Activated T-cell treated with anti-CD3 and anti-CD28 coated beads, Interleukin-2, amount 50 U/mL, for 72 hours (primary cell): ENCODE results near the gene AMFR. TPM values are rescaled to one million over a fixed set of nuclear protein-coding genes. Genes with fewer than 3 reads are reported as not detected.

Experiments
- ATAC-seq, 2 donors: fragments of 150-1000 bp; cut with Tn5 transposase; replicated peaks in 1 of 2; 2 replicates each; pipeline ENCODE4 v1.10.0; 2021; ENCODE audit warnings: moderate library complexity in 2 of 2, mild to moderate bottlenecking in 1 of 2
- DNase-seq, 2 donors: peaks; one replicate each; pipeline ENCODE4 v3.0.0; 2021 to 2022; ENCODE audit warnings: mixed read lengths in 1 of 2
- H3K27ac Mint-ChIP-seq: one replicate; pipeline ENCODE4 v1.8.0; 2022; ENCODE audit warnings: mild to moderate bottlenecking, moderate library complexity, mixed read lengths
- H3K27me3 Mint-ChIP-seq: one replicate; pipeline ENCODE4 v1.8.0; 2022; ENCODE audit warnings: low read depth, mixed read lengths
- H3K36me3 Mint-ChIP-seq, 2 donors: one replicate each; pipeline ENCODE4 v1.8.0; 2022; ENCODE audit warnings: mixed read lengths in 2 of 2, mild to moderate bottlenecking in 1 of 2; ENCODE audit not compliant: insufficient read depth in 2 of 2
- H3K4me1 Mint-ChIP-seq: one replicate; pipeline ENCODE4 v1.8.0; 2022; ENCODE audit warnings: low read depth, mixed read lengths
- H3K4me3 Mint-ChIP-seq, 2 donors: one replicate each; pipeline ENCODE4 v1.8.0; 2022; ENCODE audit warnings: mild to moderate bottlenecking in 2 of 2, mixed read lengths in 2 of 2, moderate library complexity in 2 of 2
- H3K9me3 Mint-ChIP-seq, 2 donors: one replicate each; pipeline ENCODE4 v1.8.0; 2022; ENCODE audit warnings: mixed read lengths in 2 of 2
- total RNA-seq, 2 donors: library from RNA; stranded (reverse); gene quantifications; one replicate each; pipeline ENCODE4 v1.2.3, GENCODE V29; 2022

The AMFR gene
- total RNA-seq, 2 donors from 2014 or later, result 70.1 to 75.0 TPM

DNA sequence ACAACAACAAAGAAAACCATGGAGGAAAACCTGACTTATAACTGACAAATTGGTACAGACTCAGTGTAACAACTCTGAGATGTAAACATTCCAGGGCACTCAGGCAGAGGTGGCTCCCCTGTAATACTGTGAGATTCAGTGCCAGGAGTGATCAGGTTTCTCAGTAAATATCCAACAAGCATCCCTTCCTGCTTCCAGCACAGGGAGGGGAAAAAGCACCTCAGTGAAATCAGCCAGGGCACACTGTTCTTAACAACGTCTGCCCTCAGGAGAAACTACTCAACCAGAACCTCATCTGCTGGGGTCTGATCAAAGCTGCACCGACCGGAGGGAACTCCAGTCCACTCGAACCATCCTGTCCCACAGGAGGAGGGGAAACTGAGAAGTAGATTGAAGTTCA is 52.3 kb downstream of the AMFR start:
- peaks cover 2 to 14% of the 10 kb centered on the region in 2 donors for H3K36me3 Mint-ChIP-seq
- no peak for ATAC-seq

DNA sequence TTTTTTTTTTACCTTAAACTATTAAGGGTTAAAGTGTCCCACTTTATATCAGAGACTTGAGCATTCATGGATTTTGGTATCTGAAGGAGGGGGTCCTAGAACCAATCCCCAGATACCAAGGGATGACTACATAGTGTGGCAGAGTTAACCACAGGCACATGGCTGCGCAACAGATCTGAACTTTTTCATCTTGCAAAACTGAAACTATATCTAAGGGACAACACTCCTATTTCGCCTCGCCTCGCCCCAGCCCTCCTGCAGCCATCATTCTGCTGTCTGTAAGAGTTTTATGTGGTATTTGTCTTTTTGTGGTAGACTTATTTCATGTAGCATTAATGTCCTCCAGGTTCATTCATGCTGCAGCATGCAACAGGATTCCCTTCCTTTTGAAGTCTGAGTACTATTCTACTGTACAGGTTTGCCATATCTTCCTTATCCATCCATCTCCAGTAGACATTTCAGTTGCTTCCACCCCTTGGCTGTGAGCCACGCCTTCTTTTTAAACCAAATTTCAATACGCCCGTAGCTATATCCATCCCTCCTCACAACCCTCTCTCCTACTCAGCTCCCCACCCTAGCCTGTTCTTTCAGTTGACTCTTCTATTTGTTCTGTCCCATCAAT is 53.2 kb downstream of the AMFR start:
- no peaks in the 10 kb centered on the region for H3K27me3 Mint-ChIP-seq
- DNase-seq (no peak), ATAC-seq (peak; percentile 49 to 64)
- H3K9me3 Mint-ChIP-seq, result no peaks in the 10 kb centered on the region
- H3K4me1 Mint-ChIP-seq, result peaks cover 17% of the 10 kb centered on the region
- peak overlapping the region; percentile 28 to 40 for H3K4me3 Mint-ChIP-seq
- H3K27ac Mint-ChIP-seq, result peak overlapping the region; percentile 9
- peaks cover 2 to 17% of the 10 kb centered on the region in 2 donors for H3K36me3 Mint-ChIP-seq

More for the DNA sequence above, 52.3 kb downstream of the AMFR start:
- no peak for DNase-seq
- no peaks in the 10 kb centered on the region for H3K9me3 Mint-ChIP-seq
- no peaks in the 10 kb centered on the region for H3K27me3 Mint-ChIP-seq
- no peak overlapping the region for H3K4me3 Mint-ChIP-seq
- H3K27ac Mint-ChIP-seq, result no peak overlapping the region
- peaks cover 17% of the 10 kb centered on the region for H3K4me1 Mint-ChIP-seq

DNA sequence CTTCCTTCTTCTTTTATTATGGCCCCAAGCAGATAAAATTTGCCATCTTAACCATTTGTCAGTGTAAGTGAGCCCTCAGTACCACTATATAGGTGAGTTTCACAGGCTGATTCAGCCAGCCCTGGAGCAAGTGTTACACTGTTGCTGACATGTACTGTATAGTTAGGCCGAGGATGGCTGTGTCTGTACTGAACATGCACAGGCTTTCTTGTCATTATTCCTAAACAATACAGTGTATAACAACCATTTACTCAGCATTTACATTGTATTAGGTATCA is 53.7 kb downstream of the AMFR start:
- H3K27me3 Mint-ChIP-seq, result no peaks in the 10 kb centered on the region
- DNase-seq, result no peak
- no peak overlapping the region for H3K4me3 Mint-ChIP-seq
- peaks cover 2 to 17% of the 10 kb centered on the region in 2 donors for H3K36me3 Mint-ChIP-seq
- no peak for ATAC-seq
- H3K27ac Mint-ChIP-seq, result no peak overlapping the region
- H3K9me3 Mint-ChIP-seq, result no peaks in the 10 kb centered on the region
- peaks cover 17% of the 10 kb centered on the region for H3K4me1 Mint-ChIP-seq

DNA sequence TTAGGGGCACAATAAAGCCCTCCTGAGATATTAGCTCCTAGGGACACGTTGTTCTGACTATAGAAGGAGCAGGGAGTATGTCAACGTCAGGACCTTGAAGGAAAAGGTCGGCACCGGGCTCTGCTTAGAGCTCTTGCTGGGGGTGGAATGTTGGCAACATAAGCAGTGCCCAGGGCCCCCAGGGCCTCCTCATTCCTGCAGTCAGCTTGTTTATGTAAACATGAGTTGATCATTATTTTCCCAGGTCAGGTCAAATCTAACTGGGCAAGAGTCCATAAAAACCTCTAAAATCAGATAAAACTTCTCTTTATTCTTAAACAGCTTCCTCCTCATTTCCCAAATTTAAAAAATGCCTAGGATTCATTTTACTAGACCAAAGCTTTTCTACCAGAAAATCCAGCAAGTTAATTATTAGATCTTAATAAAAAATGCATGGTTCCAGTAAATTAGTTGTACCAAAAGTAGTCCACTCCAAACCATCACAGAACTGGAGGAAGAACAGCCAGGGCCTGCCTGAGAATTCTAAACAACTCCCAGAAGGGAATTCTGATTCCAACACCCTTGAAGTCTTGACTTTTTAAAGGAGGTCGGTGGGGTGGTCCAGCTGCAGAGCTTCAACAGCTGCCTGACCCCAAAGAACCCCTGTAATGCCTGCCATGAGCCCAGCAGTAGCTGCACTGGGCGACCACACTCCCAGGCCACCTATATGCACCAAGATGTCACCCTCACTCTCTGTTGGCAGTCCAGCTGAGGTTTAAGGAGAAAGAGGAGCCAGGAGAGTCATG is 54.3 kb downstream of the AMFR start:
- Mint-ChIP-seq H3K4me1 (peaks cover 17% of the 10 kb centered on the region), H3K27me3 (no peaks in the 10 kb centered on the region), H3K36me3 (peaks cover 2 to 17% of the 10 kb centered on the region in 2 donors), H3K4me3 (no peak overlapping the region), H3K27ac (no peak overlapping the region), H3K9me3 (no peaks in the 10 kb centered on the region)
- DNase-seq, result no peak
- no peak for ATAC-seq

DNA sequence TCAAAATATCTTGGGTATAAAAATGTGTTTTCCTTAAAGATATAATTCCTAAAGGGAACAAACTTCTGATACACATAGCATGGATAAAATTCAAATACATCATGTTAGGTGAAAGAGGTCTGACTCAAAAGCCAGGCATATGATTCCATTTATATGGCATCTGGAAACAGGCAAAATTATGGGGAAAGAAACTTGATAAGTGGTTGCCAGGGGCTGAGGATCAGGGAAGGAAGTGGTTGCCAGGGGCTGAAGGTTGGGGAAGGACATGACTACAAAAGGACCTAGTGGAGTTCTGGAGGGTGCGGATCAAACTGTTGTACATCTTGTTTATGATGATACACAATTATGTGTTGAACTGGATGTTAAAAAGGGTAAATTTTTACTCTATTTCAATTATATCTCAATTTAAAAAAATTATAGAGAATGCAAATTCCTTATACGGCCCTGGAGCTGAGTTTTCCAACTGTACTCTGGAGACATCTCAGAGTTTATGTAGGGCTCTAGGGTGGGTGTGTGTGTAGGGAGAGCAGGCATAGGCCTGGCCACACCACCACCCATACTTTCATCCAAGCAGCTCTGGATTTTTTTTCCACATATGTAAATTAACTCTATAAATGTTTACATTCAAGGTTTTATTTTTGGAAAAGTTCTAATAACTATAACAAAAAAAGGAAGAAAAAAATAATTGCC is 55.0 kb downstream of the AMFR start:
- H3K27me3 Mint-ChIP-seq, result no peaks in the 10 kb centered on the region
- no peak overlapping the region for H3K27ac Mint-ChIP-seq
- H3K9me3 Mint-ChIP-seq, result no peaks in the 10 kb centered on the region
- DNase-seq (no peak), ATAC-seq (no peak)
- peaks cover 2 to 17% of the 10 kb centered on the region in 2 donors for H3K36me3 Mint-ChIP-seq
- H3K4me3 Mint-ChIP-seq, result no peak overlapping the region
- H3K4me1 Mint-ChIP-seq, result peaks cover 16% of the 10 kb centered on the region

GRCh38 chr16:56369202-56369601 is 56.1 kb downstream of the AMFR start:
- H3K4me1 Mint-ChIP-seq, result peaks cover 12% of the 10 kb centered on the region
- no peak overlapping the region for H3K4me3 Mint-ChIP-seq
- H3K27me3 Mint-ChIP-seq, result no peaks in the 10 kb centered on the region
- DNase-seq (no peak), ATAC-seq (no peak)
- peaks cover 0 to 14% of the 10 kb centered on the region in 2 donors for H3K36me3 Mint-ChIP-seq
- H3K27ac Mint-ChIP-seq, result no peak overlapping the region
- H3K9me3 Mint-ChIP-seq, result no peaks in the 10 kb centered on the region

- peaks cover 0 to 13% of the 10 kb centered on the region in 2 donors for H3K36me3 Mint-ChIP-seq
- H3K27me3 Mint-ChIP-seq, result no peaks in the 10 kb centered on the region
- no peaks in the 10 kb centered on the region for H3K9me3 Mint-ChIP-seq
- no peak for ATAC-seq
- H3K4me3 Mint-ChIP-seq, result no peak overlapping the region
- no peak overlapping the region for H3K27ac Mint-ChIP-seq
- DNase-seq, result no peak
- H3K4me1 Mint-ChIP-seq, result peaks cover 12% of the 10 kb centered on the region
Observed at GRCh38 chr16:56368545-56368944, 56.8 kb downstream of the AMFR start.

DNA sequence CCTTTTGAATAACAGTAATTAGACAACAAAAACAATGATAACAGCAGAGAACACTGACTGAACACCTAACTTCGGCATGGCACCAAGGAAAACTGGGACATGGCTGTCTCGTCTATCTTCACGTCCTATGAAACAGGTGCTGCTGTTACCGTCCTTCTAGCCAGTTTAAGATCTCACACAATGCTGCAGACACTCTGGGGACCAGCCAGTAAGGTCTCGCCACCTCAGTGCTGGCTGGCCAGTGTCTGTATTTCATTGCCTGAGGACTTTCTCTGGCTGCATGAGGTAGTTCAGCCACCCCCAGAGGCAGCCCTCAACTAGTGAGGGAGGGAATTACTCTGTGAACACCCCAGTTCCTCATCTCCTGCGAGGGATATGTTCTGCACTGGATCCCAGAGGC is 57.6 kb downstream of the AMFR start:
- H3K4me3 Mint-ChIP-seq, result no peak overlapping the region
- no peak overlapping the region for H3K27ac Mint-ChIP-seq
- peaks cover 0 to 13% of the 10 kb centered on the region in 2 donors for H3K36me3 Mint-ChIP-seq
- H3K4me1 Mint-ChIP-seq, result peaks cover 11% of the 10 kb centered on the region
- H3K27me3 Mint-ChIP-seq, result no peaks in the 10 kb centered on the region
- no peak for DNase-seq
- no peaks in the 10 kb centered on the region for H3K9me3 Mint-ChIP-seq
- ATAC-seq, result no peak

DNA sequence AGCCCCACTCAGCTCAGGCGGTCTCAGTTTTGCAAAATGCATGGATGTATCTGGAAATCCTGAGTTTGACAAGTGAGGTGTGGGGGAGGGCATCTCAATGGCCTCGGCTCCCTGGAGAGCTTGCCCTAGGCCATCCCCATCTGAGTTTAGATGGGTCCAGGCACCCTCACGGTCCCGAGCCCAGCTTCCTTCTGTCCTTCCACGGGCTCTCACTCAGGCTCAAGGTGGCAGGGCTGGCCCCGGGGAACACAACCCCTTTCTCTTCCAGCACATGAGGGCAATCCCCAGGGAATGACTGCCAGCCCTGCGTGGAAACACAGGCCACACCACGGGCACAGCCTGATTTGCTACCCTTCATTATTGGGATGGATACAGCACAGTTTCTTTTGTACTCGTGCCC is 58.4 kb downstream of the AMFR start:
- no peaks in the 10 kb centered on the region for H3K27me3 Mint-ChIP-seq
- H3K4me3 Mint-ChIP-seq, result no peak overlapping the region
- DNase-seq (no peak), ATAC-seq (no peak)
- peaks cover 2% of the 10 kb centered on the region for H3K4me1 Mint-ChIP-seq
- peaks cover 0 to 12% of the 10 kb centered on the region in 2 donors for H3K36me3 Mint-ChIP-seq
- no peaks in the 10 kb centered on the region for H3K9me3 Mint-ChIP-seq
- no peak overlapping the region for H3K27ac Mint-ChIP-seq

DNA sequence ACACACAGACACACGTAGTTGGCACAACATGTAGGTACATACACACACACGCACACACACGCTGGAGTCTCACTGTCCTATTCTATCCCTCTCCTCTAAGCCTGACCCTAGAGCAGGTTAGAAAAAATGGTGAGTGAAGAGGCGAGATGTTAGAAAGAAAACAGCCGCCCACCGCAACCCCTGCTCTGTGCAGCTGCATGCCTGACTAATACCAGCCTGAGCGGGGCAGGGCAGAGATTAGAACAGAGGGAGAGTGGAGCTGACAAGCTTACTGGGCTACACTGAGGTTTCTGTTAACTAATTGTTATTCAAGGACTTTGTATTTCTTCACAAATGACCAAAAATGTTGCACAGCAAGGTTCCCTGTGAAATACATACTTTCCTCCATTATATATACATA is 59.8 kb downstream of the AMFR start:
- no peaks in the 10 kb centered on the region for H3K4me1 Mint-ChIP-seq
- H3K4me3 Mint-ChIP-seq, result no peak overlapping the region
- H3K36me3 Mint-ChIP-seq, result peaks cover 0 to 12% of the 10 kb centered on the region in 2 donors
- DNase-seq (no peak), ATAC-seq (no peak)
- no peaks in the 10 kb centered on the region for H3K9me3 Mint-ChIP-seq
- no peaks in the 10 kb centered on the region for H3K27me3 Mint-ChIP-seq
- no peak overlapping the region for H3K27ac Mint-ChIP-seq

GRCh38 chr16:56364865-56365264 is 60.5 kb downstream of the AMFR start:
- H3K4me3 Mint-ChIP-seq, result no peak overlapping the region
- no peaks in the 10 kb centered on the region for H3K27me3 Mint-ChIP-seq
- ATAC-seq (no peak), DNase-seq (no peak)
- H3K9me3 Mint-ChIP-seq, result no peaks in the 10 kb centered on the region
- no peak overlapping the region for H3K27ac Mint-ChIP-seq
- peaks cover 0 to 10% of the 10 kb centered on the region in 2 donors for H3K36me3 Mint-ChIP-seq
- peaks cover 4% of the 10 kb centered on the region for H3K4me1 Mint-ChIP-seq

DNA sequence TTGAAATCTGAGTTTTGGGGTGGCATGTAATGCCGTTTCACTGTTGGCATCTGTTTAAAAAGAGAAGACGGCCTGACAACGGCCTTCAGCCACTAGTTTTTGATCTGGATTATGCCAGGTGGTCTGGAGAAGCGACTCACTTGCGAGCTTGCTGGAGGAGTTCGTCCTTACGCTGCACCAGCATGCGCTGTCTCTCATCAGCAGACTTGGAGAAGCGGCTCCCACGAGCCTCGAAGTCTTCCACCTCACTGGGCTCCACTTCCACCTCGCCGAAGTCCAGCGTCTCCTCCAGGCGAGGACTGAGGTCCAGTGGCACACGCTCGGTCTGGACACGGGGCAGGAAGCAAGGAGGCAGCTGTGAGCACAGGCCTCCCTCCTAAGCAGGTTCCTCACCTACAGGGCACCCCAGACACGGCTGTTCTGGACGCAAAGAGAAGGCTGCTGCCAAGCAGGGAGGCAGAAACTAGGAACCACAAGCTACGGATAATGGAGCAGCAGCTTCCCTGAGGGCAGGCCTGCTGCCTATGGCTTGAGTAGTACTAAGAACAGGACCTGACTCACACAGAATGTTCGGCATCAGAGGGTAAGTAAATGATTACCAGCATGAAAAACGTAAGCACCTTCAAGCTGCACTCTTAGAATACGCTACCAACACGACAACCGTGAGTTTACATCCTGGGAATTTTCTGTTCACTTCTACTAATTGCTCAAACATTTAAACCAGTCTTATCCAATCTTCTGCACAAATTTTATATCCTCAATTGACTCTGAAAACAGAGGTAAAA is 61.4 kb downstream of the AMFR start:
- H3K36me3 Mint-ChIP-seq, result peaks cover 0 to 9% of the 10 kb centered on the region in 2 donors
- H3K4me1 Mint-ChIP-seq, result peaks cover 13% of the 10 kb centered on the region
- no peak overlapping the region for H3K4me3 Mint-ChIP-seq
- ATAC-seq (no peak), DNase-seq (no peak)
- H3K9me3 Mint-ChIP-seq, result no peaks in the 10 kb centered on the region
- H3K27ac Mint-ChIP-seq, result peak overlapping the region; percentile 46
- H3K27me3 Mint-ChIP-seq, result no peaks in the 10 kb centered on the region

- Mint-ChIP-seq H3K36me3 (peaks cover 0 to 3% of the 10 kb centered on the region in 2 donors), H3K4me1 (peaks cover 16% of the 10 kb centered on the region), H3K9me3 (no peaks in the 10 kb centered on the region), H3K27ac (no peak overlapping the region), H3K4me3 (no peak overlapping the region), H3K27me3 (no peaks in the 10 kb centered on the region)
- DNase-seq, result no peak
- peak in 1 of 2 donors; percentile 16 for ATAC-seq
Observed at GRCh38 chr16:56363181-56363716, 62.1 kb downstream of the AMFR start.
